ENCODE results near the gene GPC4.

Gene GPC4

GRCh38 chrX:133412246-133412645 lies 3.0 kb downstream of the GPC4 start:
- no peak for DNase-seq (ENCODE audit: low read depth, low spot score)

- DNase-seq (ENCODE audit: low read depth, low spot score), result no peak
Observed at GRCh38 chrX:133410550-133410949, 4.7 kb downstream of the GPC4 start.

GRCh38 chrX:133405498-133406185 lies 9.6 kb downstream of the GPC4 start:
- DNase-seq (ENCODE audit: low read depth, low spot score), result no peak

GRCh38 chrX:133403984-133404383 lies 11.3 kb downstream of the GPC4 start:
- no peak for DNase-seq (ENCODE audit: low read depth, low spot score)

GRCh38 chrX:133402830-133403625 lies 12.3 kb downstream of the GPC4 start:
- DNase-seq (ENCODE audit: low read depth, low spot score), result no peak

GRCh38 chrX:133402042-133402453 lies 13.2 kb downstream of the GPC4 start:
- no peak for DNase-seq (ENCODE audit: low read depth, low spot score)

GRCh38 chrX:133401536-133401935 lies 13.8 kb downstream of the GPC4 start:
- no peak for DNase-seq (ENCODE audit: low read depth, low spot score)

GRCh38 chrX:133399411-133399810 lies 15.9 kb downstream of the GPC4 start:
- DNase-seq (ENCODE audit: low read depth, low spot score), result no peak

GRCh38 chrX:133394765-133395164 lies 20.5 kb downstream of the GPC4 start:
- no peak for DNase-seq (ENCODE audit: low read depth, low spot score)

- no peak for DNase-seq (ENCODE audit: low read depth, low spot score)
Observed at GRCh38 chrX:133392671-133393070, 22.6 kb downstream of the GPC4 start.

- no peak for DNase-seq (ENCODE audit: low read depth, low spot score)
Observed at GRCh38 chrX:133391111-133391510, 24.2 kb downstream of the GPC4 start.

GRCh38 chrX:133390676-133391075 lies 24.6 kb downstream of the GPC4 start:
- no peak for DNase-seq (ENCODE audit: low read depth, low spot score)

- no peak for DNase-seq (ENCODE audit: low read depth, low spot score)
Observed at GRCh38 chrX:133389975-133390374, 25.3 kb downstream of the GPC4 start.

- DNase-seq (ENCODE audit: low read depth, low spot score), result no peak
Observed at GRCh38 chrX:133384454-133384853, 30.8 kb downstream of the GPC4 start.

- DNase-seq (ENCODE audit: low read depth, low spot score), result no peak
Observed at GRCh38 chrX:133380711-133381619, 34.3 kb downstream of the GPC4 start.

- DNase-seq (ENCODE audit: low read depth, low spot score), result no peak
Observed at GRCh38 chrX:133376422-133376821, 38.9 kb downstream of the GPC4 start.

GRCh38 chrX:133375615-133376340 lies 39.5 kb downstream of the GPC4 start:
- DNase-seq (ENCODE audit: low read depth, low spot score), result no peak

GRCh38 chrX:133374874-133375387 lies 40.4 kb downstream of the GPC4 start:
- no peak for DNase-seq (ENCODE audit: low read depth, low spot score)

- no peak for DNase-seq (ENCODE audit: low read depth, low spot score)
Observed at GRCh38 chrX:133373386-133374079, 41.8 kb downstream of the GPC4 start.

- DNase-seq (ENCODE audit: low read depth, low spot score), result no peak
Observed at GRCh38 chrX:133370696-133371275, 44.5 kb downstream of the GPC4 start.

Measured in activated CD4-positive, CD25-positive, alpha-beta regulatory T cell treated with anti-CD3 and anti-CD28 coated beads, Interleukin-2, amount 50 U/mL, for 16 hours (primary cell).